DOHH2 (cell line): Measurements from ENCODE around the gene TICAM2.

Experiments
- CTCF ChIP-seq: fragments of 200-600 bp; sonication (generic); IDR thresholded peaks from one replicate; pipeline ENCODE4 v1.5.1; 2014; ENCODE audit warnings: antibody characterized with exemption, mild to moderate bottlenecking, low read depth, low read length; ENCODE audit not compliant: poor library complexity, severe bottlenecking
- EZH2phosphoT487 ChIP-seq: fragments of 200-600 bp; sonication (generic); IDR thresholded peaks from 2 replicates; pipeline ENCODE4 v1.6.1; 2017; ENCODE audit warnings: borderline replicate concordance, mild to moderate bottlenecking, antibody characterized with exemption, low read length, moderate library complexity, mixed read lengths

GRCh38 chr5:115545351-115545882 is 56.9 kb downstream of the TICAM2 start:
- TF ChIP-seq CTCF (no peak), EZH2phosphoT487 (no peak)
